Fibroblast of pulmonary artery (primary cell): Measurements from ENCODE around the gene CKLF.
A peak's percentile ranks its signal among the peaks of the same experiment; 100 is the strongest.
"Not testable (repeated sequence)": the region's sequence is repeated elsewhere in the genome, so short reads cannot be mapped to it uniquely, and the experiment has no call there.

Experiments used
- DNase-seq: peaks from one replicate; pipeline ENCODE4 v3.0.0-alpha.2; 2010; ENCODE audit warnings: low read depth
- H3K4me3 ChIP-seq: replicated peaks from 2 replicates; pipeline ENCODE4 v1.5.1; 2011; ENCODE audit warnings: low read depth, mild to moderate bottlenecking, control low read depth, low read length, moderate library complexity
- TF ChIP-seq, protein P1 (sequence below): IDR thresholded peaks from 2 replicates; pipeline ENCODE4 v1.5.1; 2011; ENCODE audit warnings: mild to moderate bottlenecking, control low read depth, low read length, inconsistent platforms; ENCODE audit errors: missing control alignments

CKLF gene

DNA sequence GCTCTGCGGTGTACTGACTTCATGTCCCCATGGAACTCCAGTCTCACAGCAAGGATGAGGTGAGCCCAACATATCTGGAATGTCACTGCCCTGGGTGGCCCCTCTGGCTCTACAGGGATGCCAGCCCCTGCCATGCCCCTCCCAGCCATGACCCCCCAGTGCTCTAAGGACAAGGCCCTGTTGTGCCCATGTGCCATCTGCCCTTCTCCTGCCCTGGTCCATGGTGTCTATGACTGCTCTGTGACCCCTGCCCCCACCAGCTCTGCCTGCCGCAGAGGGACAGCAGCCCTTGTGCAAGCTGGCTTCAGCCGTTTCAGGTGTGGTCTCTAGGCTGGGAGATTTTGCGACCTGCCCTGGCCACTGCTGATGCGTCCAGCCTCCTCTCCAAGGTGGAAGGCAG, 42.8 kb upstream of the CKLF start:
- no peak overlapping the region for H3K4me3 ChIP-seq
- TF ChIP-seq, protein P1, sequence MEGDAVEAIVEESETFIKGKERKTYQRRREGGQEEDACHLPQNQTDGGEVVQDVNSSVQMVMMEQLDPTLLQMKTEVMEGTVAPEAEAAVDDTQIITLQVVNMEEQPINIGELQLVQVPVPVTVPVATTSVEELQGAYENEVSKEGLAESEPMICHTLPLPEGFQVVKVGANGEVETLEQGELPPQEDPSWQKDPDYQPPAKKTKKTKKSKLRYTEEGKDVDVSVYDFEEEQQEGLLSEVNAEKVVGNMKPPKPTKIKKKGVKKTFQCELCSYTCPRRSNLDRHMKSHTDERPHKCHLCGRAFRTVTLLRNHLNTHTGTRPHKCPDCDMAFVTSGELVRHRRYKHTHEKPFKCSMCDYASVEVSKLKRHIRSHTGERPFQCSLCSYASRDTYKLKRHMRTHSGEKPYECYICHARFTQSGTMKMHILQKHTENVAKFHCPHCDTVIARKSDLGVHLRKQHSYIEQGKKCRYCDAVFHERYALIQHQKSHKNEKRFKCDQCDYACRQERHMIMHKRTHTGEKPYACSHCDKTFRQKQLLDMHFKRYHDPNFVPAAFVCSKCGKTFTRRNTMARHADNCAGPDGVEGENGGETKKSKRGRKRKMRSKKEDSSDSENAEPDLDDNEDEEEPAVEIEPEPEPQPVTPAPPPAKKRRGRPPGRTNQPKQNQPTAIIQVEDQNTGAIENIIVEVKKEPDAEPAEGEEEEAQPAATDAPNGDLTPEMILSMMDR, result no peak
- DNase-seq, result no peak

DNA sequence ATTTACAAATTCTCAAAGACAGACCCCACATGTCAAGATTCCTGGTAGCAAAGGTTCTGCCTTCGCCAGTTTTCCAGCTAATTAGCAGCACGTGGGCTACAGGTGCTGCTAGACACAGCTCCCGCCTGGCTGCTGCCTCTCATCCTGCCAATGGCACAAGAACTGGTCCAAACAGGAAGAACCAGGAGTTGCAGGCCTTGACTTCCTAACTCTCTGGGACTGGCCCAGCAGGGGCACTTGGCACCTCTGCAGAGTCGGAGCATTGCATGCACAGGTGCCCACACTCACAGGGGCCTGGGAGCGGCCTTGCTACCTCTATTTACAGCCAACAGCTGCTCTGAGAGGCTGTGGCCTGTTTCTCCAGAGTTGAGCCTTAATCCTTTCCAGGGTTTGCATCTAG, 42.1 kb upstream of the CKLF start:
- no peak for DNase-seq
- no peak overlapping the region for H3K4me3 ChIP-seq
- TF ChIP-seq, protein P1, result no peak

DNA sequence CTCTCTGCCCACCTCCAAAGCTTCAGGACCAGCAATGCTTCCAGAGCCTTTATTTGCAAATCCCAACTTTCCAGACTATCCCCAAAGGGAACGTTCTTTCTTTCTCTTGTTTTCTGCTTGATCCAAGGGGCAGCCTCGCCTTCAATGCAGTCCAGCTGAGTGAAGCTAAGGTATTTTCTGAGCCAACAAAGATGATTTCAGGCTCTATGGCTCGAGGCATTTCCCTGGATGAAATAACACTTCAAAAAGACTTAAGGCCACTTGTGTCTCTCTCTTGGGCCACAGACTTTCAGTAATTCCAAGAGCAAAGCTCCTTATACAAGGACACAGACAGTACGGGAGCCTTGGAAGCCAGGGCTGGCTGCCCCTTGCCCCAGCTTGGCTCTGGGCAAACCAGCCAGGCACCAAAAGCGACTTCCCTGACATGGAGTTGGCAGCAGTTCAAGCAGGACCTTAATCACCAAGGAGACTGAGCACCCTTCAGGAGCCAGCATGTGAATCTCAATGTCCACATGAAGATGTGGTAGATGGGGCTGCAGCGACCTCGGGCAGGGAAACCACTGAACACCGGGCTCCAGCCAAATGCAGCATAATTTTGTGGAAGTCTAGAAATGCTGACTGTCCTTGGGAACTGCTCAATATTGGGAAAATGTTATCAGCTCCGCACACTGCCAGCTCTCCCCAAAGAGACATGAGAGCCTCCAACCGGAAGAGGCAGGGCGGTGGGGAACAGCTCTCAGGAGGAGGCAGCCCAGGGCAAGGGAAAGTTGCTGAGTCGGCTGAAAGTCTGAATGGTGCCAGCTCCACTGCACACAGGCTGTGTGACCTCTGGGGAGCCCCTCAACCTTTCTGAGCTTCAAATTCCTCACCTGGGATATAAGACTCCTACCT, 41.4 kb upstream of the CKLF start:
- TF ChIP-seq, protein P1, result no peak

DNA sequence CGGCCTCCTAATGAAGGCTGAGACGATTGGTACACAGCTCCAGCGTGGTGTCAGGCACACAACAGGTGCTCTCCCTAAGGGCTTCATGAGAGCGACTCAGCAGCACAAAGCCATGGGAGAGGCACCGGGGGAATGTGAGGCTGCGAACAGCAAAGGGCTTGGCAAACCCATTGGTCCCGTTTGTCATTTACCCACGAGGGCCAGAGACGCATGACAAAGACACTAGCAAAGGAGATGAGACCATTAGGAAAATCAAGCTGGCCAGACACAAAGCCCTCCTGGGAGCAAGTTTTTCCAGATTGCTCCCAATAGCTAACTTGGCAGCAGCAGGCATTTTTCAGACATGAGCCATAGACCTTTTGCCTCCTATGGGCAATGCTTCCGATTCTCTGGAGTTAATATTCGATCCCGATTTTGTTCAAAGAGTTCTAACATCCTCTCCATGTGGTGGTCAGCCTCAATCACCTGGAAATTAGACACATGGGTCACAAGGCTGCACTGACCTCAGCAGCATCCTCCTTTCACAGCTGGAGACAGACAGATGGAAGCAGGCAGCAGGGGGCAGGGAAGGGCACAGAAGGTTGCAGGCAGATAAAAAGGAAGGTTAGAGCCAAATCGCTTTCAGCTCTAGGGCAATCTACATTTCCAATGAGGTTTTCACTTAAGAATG, 40.6 kb upstream of the CKLF start:
- peak; percentile 74 for DNase-seq
- no peak overlapping the region for H3K4me3 ChIP-seq

More for the DNA sequence above, 41.4 kb upstream of the CKLF start:
- no peak for DNase-seq
- no peak overlapping the region for H3K4me3 ChIP-seq

DNA sequence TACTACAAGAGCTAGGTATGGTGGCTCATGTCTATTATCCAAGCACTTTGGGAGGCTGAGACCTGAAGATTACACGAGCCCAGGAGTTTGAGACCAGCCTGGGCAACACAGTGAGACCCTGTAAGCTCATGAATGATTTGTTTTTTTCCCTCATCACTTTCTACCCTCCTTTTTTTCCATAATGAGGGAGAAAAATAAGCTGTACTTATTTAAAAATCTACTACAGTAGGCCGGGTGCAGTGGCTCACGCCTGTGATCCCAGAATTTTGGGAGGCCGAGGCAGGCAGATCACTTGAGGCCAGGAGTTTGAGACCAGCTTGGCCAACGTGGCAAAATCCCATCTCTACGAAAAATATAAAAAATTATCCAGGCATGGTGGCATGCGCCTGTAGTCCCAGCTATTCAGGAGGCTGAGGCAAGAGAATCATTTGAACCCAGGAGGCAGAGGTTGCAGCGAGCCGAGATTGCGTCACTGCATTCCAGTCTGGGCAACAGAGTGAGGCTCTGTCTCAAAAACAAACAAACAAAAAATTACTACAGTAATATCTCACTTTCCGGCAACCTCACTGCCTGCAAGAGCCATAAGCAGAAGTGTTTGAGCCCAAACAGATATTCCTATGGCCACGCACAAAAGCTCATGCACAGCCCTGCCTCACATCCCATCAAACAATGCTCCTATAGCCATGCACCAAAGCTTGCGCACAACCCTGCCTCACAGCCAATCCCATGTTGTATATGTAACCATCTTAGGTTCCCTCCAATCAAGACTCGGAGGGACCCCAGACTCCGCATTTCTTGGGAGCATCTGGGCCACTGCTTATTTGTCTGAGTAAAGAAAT, 39.9 kb upstream of the CKLF start:
- TF ChIP-seq, protein P1, result no peak
- no peak overlapping the region for H3K4me3 ChIP-seq
- peak; percentile 73 for DNase-seq

More for the DNA sequence above, 40.6 kb upstream of the CKLF start:
- TF ChIP-seq, protein P1, result no peak

DNA sequence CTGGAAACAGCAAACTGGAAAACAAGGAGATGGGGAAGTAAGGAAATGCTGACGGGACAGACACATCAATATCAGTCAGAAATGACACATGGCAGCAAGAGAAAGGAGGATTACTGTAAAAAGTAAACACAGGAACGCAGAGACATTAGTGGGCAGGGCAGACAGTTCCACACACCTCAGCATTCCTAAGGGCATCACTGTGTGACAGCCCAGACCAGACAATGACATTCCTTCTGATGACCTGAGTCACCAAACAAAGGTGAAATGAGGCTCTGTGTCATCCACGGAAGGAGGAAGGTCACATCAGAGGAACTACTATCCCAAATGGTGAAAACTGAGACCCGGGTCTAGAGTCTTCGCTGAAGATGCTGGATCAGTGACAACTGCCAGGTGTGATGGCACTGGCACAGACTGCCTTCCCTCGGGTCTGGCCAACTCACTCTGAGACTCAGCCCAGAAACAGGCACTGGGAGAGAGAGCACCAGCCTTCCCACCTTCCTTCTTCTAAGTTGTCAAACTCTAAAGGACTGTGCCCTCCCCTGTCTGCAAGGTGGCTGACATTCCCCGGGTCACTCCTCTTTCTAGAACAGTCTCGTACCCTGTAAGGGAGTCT, 39.2 kb upstream of the CKLF start:
- no peak overlapping the region for H3K4me3 ChIP-seq
- DNase-seq, result no peak
- TF ChIP-seq, protein P1, result no peak

DNA sequence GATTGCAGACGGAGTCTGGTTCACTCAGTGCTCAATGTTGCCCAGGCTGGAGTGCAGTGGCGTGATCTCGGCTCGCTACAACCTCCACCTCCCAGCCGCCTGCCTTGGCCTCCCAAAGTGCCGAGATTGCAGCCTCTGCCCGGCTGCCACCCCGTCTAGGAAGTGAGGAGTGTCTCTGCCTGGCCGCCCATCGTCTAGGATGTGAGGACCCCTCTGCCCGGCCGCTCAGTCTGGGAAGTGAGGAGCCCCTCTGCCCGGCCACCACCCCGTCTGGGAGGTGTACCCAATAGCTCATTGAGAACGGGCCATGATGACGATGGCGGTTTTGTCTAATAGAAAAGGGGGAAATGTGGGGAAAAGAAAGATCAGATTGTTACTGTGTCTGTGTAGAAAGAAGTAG, 38.0 kb upstream of the CKLF start:
- not testable (repeated sequence) for H3K4me3 ChIP-seq, DNase-seq

DNA sequence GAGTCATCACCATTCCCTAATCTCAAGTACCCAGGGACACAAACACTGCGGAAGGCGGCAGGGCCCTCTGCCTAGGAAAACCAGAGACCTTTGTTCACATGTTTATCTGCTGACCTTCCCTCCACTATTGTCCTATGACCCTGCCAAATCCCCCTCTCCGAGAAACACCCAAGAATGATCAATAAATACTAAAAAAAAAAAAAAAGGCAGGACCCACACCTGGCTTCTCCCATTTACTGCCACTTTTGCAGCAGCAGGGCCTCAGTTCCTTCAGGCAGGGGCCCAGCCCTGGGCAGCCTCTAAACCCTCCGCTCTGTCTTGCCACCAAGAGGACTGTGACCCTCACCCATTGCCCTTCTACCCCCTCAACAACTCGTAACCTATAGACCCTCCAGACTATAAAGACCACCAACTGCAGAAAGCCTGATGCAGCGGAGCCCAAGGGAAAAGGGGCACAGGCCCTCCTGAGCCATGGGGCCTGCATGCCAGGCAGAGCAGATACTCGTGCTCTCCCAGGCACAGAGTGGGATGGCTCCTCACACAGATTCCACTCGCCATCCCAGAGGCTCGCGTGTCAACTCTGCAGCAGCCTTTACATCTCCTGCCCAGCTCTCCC, 37.3 kb upstream of the CKLF start:
- DNase-seq, H3K4me3 ChIP-seq: not testable (repeated sequence)
